Inferior parietal cortex (tissue), 1 donor: ENCODE data around the gene MZF1.

Source experiments
- DNase-seq: peaks from one replicate; pipeline ENCODE4 v3.0.0-alpha.2; 2016; ENCODE audit errors: extremely low spot score

Gene MZF1

GRCh38 chr19:58555920-58556621 lies 17.1 kb downstream of the MZF1 start:
- no peak for DNase-seq

DNA sequence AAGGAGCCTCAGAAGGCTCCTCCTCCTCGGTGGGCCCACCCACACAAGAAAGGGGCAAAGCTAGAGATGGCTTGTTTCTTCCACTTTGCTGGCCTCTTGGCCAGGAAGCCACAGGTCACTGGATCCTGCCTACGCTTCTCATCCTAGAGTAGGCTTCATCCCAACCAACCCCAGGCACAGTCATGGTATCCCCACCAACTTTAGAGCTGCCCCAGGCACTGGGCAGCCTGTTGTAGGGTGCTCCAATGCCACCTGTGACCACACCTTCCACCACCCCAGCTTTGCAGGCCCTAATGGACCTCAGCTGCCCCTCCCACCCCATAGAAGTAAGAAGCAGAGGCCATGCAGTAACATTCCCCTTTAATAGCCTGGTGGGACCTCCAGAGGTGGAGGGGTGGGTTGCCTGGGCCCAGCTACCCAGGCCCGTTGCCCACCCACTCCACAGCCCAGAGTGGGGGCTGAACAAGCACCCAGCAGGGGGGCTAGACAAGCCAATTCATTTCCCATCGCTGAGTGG lies 17.7 kb downstream of the MZF1 start:
- no peak for DNase-seq

GRCh38 chr19:58554494-58555368 lies 18.4 kb downstream of the MZF1 start, which contains the start of gene CHMP2A:
TSS of gene CHMP2A (minus strand) at chr19:58555105. CDS start at chr19:58554212, 893 bp downstream.
- peak; percentile 95 for DNase-seq

DNA sequence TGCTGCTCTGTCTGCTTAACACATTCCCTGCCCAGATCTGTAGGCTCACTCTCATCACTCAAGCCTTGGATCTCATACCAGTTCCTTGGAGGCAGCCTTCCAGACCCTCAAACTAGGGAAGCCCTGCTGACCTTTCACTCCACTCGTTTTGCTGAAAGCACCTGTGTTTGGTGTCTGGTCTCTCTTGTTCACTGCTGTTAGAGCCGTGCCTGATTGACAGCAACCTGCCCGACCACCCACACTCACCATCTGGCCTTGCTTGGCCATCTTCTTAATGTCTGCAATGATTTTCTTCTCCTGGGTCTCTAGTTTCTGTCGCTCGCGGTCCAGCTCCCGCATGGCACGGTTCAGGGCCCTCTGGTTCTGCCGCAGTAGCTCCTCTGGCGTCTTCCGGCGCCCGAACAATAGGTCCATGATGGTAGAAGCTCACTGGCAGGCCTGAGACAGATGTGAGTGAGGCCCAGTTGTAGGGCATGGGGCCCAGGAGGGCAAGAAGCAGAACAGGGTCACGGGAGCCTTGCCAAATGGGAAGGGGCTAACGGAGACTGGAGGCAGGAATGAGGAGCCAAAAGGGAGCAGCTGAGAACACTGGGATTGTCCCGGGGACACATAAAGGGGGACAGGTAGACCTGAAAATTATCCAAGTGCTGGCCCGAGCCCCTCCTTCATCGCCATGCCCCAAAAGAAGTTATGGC lies 19.2 kb downstream of the MZF1 start:
- no peak for DNase-seq

GRCh38 chr19:58552655-58553054 lies 20.5 kb downstream of the MZF1 start:
- DNase-seq, result no peak

- DNase-seq, result no peak
Measured at GRCh38 chr19:58551577-58552471, 21.3 kb downstream of the MZF1 start.

- DNase-seq, result no peak
Measured at GRCh38 chr19:58551123-58551497, 22.0 kb downstream of the MZF1 start.

- no peak for DNase-seq
Measured at GRCh38 chr19:58550362-58551122, 22.6 kb downstream of the MZF1 start.

GRCh38 chr19:58549664-58550361 lies 23.3 kb downstream of the MZF1 start:
- no peak for DNase-seq

DNA sequence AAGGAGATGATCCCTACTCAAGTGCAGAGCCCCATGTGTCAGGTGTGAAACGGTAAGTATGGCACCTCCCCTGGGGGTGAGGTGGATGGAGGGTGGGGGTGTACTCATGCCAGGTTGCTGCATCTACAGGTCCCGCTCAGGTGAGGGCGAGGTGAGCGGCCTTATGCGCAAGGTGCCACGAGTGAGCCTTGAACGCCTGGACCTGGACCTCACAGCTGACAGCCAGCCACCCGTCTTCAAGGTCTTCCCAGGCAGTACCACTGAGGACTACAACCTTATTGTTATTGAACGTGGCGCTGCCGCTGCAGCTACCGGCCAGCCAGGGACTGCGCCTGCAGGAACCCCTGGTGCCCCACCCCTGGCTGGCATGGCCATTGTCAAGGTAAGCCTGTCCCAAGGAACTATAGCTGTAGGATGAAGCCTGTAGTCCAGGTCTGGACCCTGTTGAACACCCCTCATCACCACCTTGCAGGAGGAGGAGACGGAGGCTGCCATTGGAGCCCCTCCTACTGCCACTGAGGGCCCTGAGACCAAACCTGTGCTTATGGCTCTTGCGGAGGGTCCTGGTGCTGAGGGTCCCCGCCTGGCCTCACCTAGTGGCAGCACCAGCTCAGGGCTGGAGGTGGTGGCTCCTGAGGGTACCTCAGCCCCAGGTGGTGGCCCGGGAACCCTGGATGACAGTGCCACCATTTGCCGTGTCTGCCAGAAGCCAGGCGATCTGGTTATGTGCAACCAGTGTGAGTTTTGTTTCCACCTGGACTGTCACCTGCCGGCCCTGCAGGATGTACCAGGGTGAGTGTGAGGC lies 24.1 kb downstream of the MZF1 start:
- no peak for DNase-seq

GRCh38 chr19:58547323-58548312 lies 25.5 kb downstream of the MZF1 start:
- DNase-seq, result no peak

- DNase-seq, result no peak
Measured at GRCh38 chr19:58546019-58546530, 27.1 kb downstream of the MZF1 start.

DNA sequence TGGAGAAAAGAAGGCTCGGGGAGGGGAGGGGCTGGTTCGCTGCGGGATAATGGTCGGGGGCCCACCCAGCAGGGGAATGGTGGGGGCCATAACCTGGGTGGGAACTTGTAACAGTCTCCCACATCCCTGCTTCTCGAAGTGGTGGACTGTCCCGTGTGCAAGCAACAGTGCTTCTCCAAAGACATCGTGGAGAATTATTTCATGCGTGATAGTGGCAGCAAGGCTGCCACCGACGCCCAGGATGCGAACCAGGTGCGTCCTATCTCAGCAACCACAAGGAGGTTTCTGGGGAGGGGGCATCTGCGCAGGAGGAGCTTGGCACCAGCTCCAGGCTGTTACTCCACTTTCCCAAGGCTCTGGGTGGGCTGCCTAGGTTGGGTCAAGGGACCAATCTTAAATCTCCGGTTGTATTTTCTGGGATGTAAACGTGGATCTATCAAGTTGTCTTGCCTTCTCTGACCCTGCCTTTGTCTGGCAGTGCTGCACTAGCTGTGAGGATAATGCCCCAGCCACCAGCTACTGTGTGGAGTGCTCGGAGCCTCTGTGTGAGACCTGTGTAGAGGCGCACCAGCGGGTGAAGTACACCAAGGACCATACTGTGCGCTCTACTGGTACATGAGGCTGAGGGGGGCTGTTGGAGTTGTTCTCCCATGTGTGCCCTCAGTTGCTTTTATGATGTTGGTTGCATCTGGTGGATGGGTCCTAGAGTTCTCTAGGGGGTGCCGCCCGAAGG lies 27.7 kb downstream of the MZF1 start:
- DNase-seq, result no peak

- no peak for DNase-seq
Measured at GRCh38 chr19:58544591-58545285, 28.4 kb downstream of the MZF1 start.

- DNase-seq, result peak; percentile 95
Measured at GRCh38 chr19:58543826-58544590, 29.1 kb downstream of the MZF1 start, which contains the start of gene TRIM28. TSS of gene TRIM28 (plus strand) at chr19:58544064. CDS start at chr19:58544758, 694 bp downstream.
